Effector memory CD4-positive, alpha-beta T cell (primary cell): ENCODE measurements around the gene ADARB2.

Source experiments
- DNase-seq, 3 donors: peaks; one replicate each; pipeline ENCODE4 v3.0.0-alpha.2; 2020
- H3K27ac ChIP-seq: 2 replicates; pipeline ENCODE4 v1.7.0; 2013; ENCODE audit warnings: mild to moderate bottlenecking, low read length, moderate library complexity; ENCODE audit not compliant: insufficient read depth, poor library complexity, severe bottlenecking
- H3K27me3 ChIP-seq: replicated peaks from 2 replicates; pipeline ENCODE4 v1.7.0; 2013; ENCODE audit warnings: mild to moderate bottlenecking, low read length; ENCODE audit not compliant: insufficient read depth, control insufficient read depth, poor library complexity, severe bottlenecking
- H3K36me3 ChIP-seq: 2 replicates; pipeline ENCODE4 v1.7.0; 2013; ENCODE audit warnings: mild to moderate bottlenecking, low read length, moderate library complexity; ENCODE audit not compliant: control insufficient read depth, insufficient read depth
- H3K4me1 ChIP-seq: 2 replicates; pipeline ENCODE4 v1.7.0; 2013; ENCODE audit warnings: low read length, mild to moderate bottlenecking; ENCODE audit not compliant: control insufficient read depth, insufficient read depth, poor library complexity, severe bottlenecking
- H3K4me3 ChIP-seq: 2 replicates; pipeline ENCODE4 v1.7.0; 2013; ENCODE audit warnings: low read length, low read depth, mild to moderate bottlenecking; ENCODE audit not compliant: insufficient read depth, poor library complexity, severe bottlenecking
- H3K9me3 ChIP-seq: 2 replicates; pipeline ENCODE4 v1.7.0; 2013; ENCODE audit warnings: mild to moderate bottlenecking, low read length, moderate library complexity; ENCODE audit not compliant: control insufficient read depth

The ADARB2 gene

DNA sequence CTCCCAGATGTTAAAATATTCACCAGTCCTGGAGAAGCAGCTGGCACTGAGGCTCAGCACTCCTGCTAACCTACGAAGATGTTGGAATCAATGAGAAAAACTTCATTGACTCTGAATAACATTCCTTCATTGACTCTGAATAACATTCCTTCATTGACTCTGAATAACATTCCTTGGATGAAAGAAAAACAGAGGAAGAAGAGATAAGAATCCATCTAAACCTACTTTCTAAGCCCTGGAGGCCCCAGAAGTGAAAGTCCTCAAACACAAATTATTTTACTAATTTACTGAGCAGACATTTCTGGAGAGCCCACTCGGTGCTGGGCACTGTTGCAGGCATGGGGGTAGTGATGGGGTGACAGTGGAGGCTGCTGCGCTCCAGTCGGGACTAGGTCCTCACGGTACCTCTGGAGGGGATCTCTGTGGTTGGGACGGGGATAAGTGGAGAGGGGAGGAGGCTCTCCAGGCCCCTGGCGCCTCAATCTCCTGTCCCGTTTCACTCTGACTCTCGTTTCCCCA is 427.0 kb downstream of the ADARB2 start:
- Histone ChIP-seq H3K27me3 (no peaks in the 10 kb centered on the region), H3K27ac (no peak overlapping the region), H3K9me3 (no peaks in the 10 kb centered on the region), H3K4me3 (no peak overlapping the region), H3K4me1 (no peaks in the 10 kb centered on the region), H3K36me3 (no peaks in the 10 kb centered on the region)
- DNase-seq = no peak

DNA sequence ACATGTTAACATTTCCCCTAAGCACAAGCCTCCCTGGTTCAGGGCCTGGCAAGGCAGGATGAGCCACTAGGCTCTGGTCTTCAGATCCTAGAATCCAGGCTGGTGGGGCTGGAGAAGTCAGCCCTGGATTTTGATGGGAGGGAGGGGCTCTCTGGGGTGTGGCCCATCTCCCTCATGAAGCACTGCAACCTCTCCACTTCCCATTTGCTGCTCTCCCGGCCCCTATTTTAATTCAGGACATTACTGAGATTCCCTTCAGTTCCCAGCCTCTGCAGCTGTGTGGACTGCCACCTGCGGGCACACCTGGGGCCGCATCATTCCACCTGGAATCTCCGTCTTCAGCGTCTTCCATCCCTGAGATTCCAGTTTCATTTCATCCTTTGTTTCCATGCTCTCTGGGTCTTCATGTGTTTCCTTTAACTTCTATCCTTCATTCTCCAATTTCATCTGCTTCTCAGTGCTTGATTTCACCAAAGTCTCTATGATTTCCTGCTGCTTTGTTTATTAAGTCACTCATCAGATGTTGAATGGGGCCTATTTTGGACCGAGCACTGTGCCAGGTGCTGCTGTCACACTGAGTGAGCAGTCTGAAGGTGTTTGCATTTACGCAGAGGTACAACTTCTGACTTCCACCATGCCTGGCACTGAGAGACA is 427.6 kb downstream of the ADARB2 start:
- no peaks in the 10 kb centered on the region for H3K36me3 ChIP-seq
- no peaks in the 10 kb centered on the region for H3K9me3 ChIP-seq
- no peak overlapping the region for H3K4me3 ChIP-seq
- no peak overlapping the region for H3K27ac ChIP-seq
- H3K4me1 ChIP-seq = no peaks in the 10 kb centered on the region
- DNase-seq = no peak
- H3K27me3 ChIP-seq = no peaks in the 10 kb centered on the region

DNA sequence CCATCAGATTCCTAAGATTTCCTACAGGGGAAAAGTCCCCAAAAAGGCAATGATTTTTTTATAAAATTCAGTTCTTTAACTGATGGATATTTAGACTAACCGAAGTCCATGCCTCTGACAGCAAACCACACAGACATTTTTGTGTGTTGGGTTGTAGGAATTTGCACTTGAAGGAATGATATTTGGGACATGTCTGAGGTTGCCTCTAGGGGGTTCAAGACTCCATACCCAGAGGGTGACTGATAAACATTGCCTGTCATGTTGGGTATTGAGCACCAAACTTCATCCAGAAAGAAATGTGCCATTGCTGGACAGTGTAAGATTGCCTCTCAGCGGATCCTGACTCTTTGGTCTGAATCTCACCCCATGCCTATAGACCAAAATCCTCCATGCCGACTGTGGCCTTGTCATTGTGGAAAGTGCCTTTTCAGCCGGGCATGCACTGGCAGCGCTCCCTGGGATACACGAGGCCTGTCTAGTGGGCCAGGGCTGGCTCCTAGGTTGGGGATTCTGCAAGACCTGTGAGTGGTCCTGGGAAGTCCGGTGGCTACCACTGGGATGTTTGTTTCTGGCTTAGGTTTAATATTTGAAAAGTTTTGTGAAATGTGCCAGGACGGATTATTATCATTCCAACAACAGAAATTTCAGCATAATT is 428.2 kb downstream of the ADARB2 start:
- Histone ChIP-seq H3K27me3 (no peaks in the 10 kb centered on the region), H3K4me3 (no peak overlapping the region), H3K27ac (no peak overlapping the region), H3K36me3 (no peaks in the 10 kb centered on the region), H3K4me1 (no peaks in the 10 kb centered on the region), H3K9me3 (no peaks in the 10 kb centered on the region)
- DNase-seq = no peak

DNA sequence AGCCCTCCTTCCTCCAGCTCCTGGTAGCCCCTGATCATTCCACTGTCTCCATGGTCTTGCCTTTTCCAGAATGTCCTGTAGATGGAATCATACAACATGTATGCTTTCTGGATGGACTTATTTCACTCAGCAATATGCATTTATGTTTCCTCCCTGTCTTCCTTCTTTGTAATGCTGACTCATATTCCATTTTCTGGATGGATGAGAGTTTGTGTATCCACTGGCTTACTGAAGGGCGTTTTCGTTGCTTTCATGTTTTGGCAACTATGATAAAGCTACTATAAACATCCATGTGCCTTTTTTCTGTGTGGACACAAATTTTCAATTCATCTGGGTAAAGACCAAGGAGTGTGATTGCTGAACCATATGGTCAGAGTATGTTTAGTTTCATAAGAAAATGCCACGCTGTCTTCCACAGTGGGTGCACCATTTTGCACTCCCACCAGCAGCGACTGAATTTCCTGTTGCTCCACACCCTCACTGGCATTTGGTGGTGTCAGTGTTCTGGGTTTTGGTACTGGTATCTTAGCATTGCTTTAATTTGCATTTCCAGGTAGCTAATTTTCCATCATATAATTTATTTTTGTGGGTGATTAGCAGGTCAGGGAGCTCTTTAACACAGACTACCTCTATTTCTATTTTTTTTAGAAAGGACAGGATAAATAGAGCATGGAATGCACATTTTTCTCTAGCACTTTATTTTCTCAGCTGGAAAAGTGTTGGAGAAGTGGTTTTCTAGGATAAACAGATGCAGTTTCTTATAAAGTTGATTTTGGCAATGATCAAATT is 429.0 kb downstream of the ADARB2 start:
- Histone ChIP-seq H3K4me1 (no peaks in the 10 kb centered on the region), H3K36me3 (no peaks in the 10 kb centered on the region), H3K9me3 (no peaks in the 10 kb centered on the region), H3K27me3 (no peaks in the 10 kb centered on the region), H3K4me3 (no peak overlapping the region), H3K27ac (no peak overlapping the region)
- no peak for DNase-seq

DNA sequence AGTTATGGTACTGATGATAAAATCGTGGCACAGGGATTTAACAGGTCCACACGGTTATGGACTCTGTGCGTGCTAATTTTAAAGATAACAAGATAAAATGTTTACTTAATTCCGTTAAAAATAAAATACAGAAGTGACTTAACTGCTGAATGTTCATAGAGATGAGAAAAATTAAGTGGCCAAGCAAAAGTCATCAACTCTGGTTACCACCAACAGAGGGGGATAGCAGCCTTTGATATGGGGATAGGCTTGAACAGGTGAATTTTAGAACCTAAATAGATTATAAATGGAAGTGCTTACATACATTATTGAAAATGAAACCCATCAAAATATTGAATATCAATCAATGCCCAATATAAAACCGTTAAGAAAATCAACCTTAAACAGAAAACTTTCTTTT is 436.2 kb downstream of the ADARB2 start:
- Histone ChIP-seq H3K4me3 (no peak overlapping the region), H3K27me3 (no peaks in the 10 kb centered on the region), H3K27ac (no peak overlapping the region), H3K4me1 (no peaks in the 10 kb centered on the region), H3K36me3 (no peaks in the 10 kb centered on the region), H3K9me3 (no peaks in the 10 kb centered on the region)
- no peak for DNase-seq

DNA sequence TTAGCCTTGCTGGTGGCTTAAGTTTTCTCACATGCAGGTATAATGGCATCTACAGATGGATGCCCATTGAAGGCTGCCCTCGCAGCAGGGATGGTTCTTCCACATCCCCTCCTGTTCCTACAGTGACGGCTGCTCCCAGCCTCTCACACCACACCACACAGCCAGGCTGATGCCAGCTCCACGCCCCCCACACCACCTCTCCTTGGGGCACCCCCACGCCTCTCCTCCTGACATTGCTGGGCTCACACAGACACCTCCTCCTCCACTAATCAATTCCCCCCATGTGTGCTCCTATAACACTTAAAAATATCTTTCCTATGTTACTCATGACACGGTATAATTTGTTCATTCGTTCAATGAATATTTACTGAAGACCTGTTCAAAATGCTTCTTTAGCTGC is 437.1 kb downstream of the ADARB2 start:
- H3K27me3 ChIP-seq = no peaks in the 10 kb centered on the region
- no peak overlapping the region for H3K4me3 ChIP-seq
- no peaks in the 10 kb centered on the region for H3K36me3 ChIP-seq
- no peak overlapping the region for H3K27ac ChIP-seq
- no peak for DNase-seq
- no peaks in the 10 kb centered on the region for H3K9me3 ChIP-seq
- no peaks in the 10 kb centered on the region for H3K4me1 ChIP-seq

DNA sequence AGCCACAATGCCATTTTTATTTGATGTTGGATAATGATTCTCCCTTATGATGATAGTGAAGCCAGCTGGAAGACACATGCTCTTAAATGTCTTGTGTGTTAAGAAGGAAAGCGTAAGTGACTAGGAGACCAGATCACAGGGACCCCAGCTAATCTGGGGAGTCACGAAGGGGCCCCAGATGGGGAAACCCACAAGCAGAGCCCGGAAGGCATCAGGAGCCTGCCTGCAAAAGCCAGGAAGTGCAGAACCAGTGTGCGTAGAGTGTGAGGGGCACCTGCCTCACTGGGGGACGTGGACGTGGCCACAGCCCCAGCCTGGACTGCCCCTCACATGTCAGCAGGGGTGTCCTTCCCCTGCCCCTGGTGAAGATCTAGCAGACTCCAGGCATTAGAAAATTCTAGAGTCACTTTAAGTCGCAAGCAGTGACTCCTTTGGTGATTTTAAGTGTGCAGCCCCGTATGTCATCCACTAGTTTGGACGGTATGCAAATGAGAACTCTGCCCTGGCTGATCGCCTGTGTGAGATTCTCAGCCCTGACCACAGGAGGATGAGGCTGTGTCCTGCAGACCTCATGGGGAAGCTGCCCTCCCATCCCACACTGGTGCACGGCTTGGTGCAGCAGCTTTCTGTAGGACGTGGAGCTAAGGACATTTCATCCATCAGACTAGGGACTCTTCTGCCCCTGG is 438.1 kb downstream of the ADARB2 start:
- H3K9me3 ChIP-seq = no peaks in the 10 kb centered on the region
- no peak overlapping the region for H3K27ac ChIP-seq
- no peaks in the 10 kb centered on the region for H3K4me1 ChIP-seq
- H3K4me3 ChIP-seq = no peak overlapping the region
- no peaks in the 10 kb centered on the region for H3K27me3 ChIP-seq
- no peak for DNase-seq
- H3K36me3 ChIP-seq = no peaks in the 10 kb centered on the region

DNA sequence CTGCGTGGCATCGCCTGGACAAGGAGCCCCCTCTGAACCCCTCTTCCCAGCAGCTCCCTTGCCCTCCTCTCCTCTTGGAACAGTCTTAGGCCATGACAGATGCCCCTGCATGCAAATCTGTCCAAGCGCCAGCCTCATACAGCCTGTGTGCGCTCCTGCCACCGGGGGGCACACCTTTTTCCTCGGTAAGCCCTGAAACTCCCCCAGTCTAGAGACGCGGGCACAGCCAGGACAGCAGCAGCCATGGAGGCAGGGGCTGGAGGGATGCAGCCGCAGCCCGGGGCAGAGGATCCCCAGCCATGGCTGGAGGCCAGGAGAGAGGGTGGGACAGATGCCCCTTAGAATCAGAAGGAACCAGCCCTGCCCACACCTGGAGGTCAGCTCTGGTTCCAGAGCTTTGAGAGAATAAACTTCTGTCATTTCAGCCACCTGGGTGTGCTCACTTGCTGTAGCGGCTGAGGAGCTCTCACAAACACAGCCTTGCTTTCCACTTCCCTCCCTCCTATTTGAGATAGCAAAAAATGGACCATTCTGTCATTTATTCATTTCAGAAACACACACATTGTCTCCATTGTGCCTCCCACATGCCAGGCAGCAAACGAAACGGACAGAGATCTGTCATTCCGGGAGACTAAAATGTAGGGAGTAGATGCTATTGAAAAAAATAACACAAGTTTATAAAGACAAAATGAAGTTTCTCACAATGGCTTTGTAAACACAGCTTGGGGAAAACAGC is 439.6 kb downstream of the ADARB2 start:
- no peak for DNase-seq
- no peak overlapping the region for H3K27ac ChIP-seq
- H3K36me3 ChIP-seq = no peaks in the 10 kb centered on the region

DNA sequence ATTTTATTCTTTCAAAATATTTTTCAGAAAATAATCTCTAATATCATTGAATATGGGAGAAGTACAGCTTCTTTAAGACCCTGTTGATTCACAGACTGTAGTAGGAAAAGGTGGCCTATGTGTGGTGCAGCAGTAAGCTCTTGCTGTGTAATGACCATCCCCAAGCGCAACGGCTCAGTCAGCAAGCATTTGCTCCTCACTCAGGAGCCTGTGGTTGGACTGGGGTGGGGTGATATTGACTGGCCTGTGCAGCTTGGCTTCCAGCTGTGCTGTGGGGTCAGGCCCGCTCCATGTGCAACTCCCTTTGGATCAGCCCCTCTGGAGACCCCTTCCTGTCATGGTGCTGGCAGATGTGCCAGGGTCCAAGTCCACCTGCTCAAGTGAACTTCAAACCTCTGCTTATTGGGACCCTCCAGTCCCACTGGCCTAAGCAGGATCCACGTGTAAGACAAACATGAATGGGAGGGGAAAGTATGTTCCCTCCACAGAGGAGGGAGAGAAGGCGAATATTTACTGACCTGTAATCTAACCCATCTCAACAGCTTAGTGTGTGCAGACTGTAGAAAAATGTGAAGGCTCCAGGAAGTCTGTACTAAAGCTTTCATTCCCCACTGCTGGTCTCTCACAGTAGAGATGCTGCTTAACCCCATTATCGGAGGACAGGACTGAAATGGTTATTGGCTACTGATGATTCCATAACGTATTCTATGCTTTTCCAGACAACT is 441.4 kb downstream of the ADARB2 start:
- no peaks in the 10 kb centered on the region for H3K36me3 ChIP-seq
- H3K9me3 ChIP-seq = no peaks in the 10 kb centered on the region
- DNase-seq = no peak
- H3K27ac ChIP-seq = no peak overlapping the region
- no peaks in the 10 kb centered on the region for H3K27me3 ChIP-seq
- H3K4me1 ChIP-seq = no peaks in the 10 kb centered on the region
- no peak overlapping the region for H3K4me3 ChIP-seq

More for the DNA sequence above, 439.6 kb downstream of the ADARB2 start:
- Histone ChIP-seq H3K9me3 (no peaks in the 10 kb centered on the region), H3K27me3 (no peaks in the 10 kb centered on the region), H3K4me1 (no peaks in the 10 kb centered on the region), H3K4me3 (no peak overlapping the region)
